Inflammatory macrophage treated with lipopolysaccharide for 1 hour (primary cell): ENCODE measurements around the gene PCSK7.
A peak's percentile ranks its signal among the peaks of the same experiment; 100 is the strongest.

Experiments used
- DNase-seq, 2 donors: peaks; one replicate each; pipeline ENCODE4 v3.0.0-alpha.2; 2020 to 2022

Gene PCSK7

GRCh38 chr11:117180020-117180419, 51.9 kb downstream of the PCSK7 start:
- peak; percentile 54 to 56 for DNase-seq

GRCh38 chr11:117179048-117179999, 52.5 kb downstream of the PCSK7 start:
- DNase-seq = no peak

GRCh38 chr11:117178210-117179034, 53.5 kb downstream of the PCSK7 start, which contains the start of gene SIDT2:
SIDT2 (plus strand) TSS chr11:117178743; CDS start chr11:117179264, 521 bp downstream.
- DNase-seq = peak; percentile 81 to 88

GRCh38 chr11:117177534-117178209, 54.2 kb downstream of the PCSK7 start:
- no peak for DNase-seq

GRCh38 chr11:117176186-117176585, 55.7 kb downstream of the PCSK7 start:
- DNase-seq = no peak

- no peak for DNase-seq
Observed at GRCh38 chr11:117175781-117176180, 56.1 kb downstream of the PCSK7 start.

GRCh38 chr11:117175104-117175503, 56.8 kb downstream of the PCSK7 start:
- DNase-seq = no peak

- DNase-seq = peak; percentile 83
Observed at GRCh38 chr11:117172724-117173421, 59.0 kb downstream of the PCSK7 start.

- peak; percentile 79 to 87 for DNase-seq
Observed at GRCh38 chr11:117171404-117172061, 60.3 kb downstream of the PCSK7 start.

GRCh38 chr11:117171007-117171403, 60.9 kb downstream of the PCSK7 start:
- no peak for DNase-seq

GRCh38 chr11:117170210-117170609, 61.7 kb downstream of the PCSK7 start:
- no peak for DNase-seq

GRCh38 chr11:117169736-117170135, 62.1 kb downstream of the PCSK7 start:
- DNase-seq = no peak

- no peak for DNase-seq
Observed at GRCh38 chr11:117166491-117166890, 65.4 kb downstream of the PCSK7 start.

GRCh38 chr11:117160826-117161225, 71.0 kb downstream of the PCSK7 start:
- no peak for DNase-seq

- DNase-seq = no peak
Observed at GRCh38 chr11:117159892-117160291, 72.0 kb downstream of the PCSK7 start.

GRCh38 chr11:117157507-117157906, 74.4 kb downstream of the PCSK7 start:
- DNase-seq = no peak

GRCh38 chr11:117154468-117154867, 77.4 kb downstream of the PCSK7 start:
- DNase-seq = no peak
